ENCODE measurements around the gene TDP2. TPM values are rescaled to one million over a fixed set of nuclear protein-coding genes. Genes with fewer than 3 reads are reported as not detected.
"Not testable (repeated sequence)": the region's sequence is repeated elsewhere in the genome, so short reads cannot be mapped to it uniquely, and the experiment has no call there.

The TDP2 gene
- total and polyA plus RNA-seq, 4 donors = 25.3 to 39.1 (median 34.6) TPM

GRCh38 chr6:24655215-24655614, 11.5 kb downstream of the TDP2 start:
- no peaks in the 10 kb centered on the region for H3K9me3 ChIP-seq (ENCODE audit: control insufficient read depth, insufficient read depth, low read length)
- H3K27ac ChIP-seq (ENCODE audit: low read depth, low read length) = no peak overlapping the region
- 100% methylated on average over 1 of the region's 1 CpG for WGBS (ENCODE audit: insufficient coverage)
- DNase-seq (ENCODE audit: low read depth in 4 of 6, low spot score in 6 of 6) = no peak
- no peaks in the 10 kb centered on the region for H3K27me3 ChIP-seq (ENCODE audit: control insufficient read depth, insufficient read depth, low read length)
- H3K4me3 ChIP-seq (ENCODE audit: low read depth, low read length) = no peak overlapping the region
- no peaks in the 10 kb centered on the region for H3K4me1 ChIP-seq (ENCODE audit: control insufficient read depth, insufficient read depth, low read length)
- H3K36me3 ChIP-seq (ENCODE audit: control insufficient read depth, insufficient read depth, low read length) = peaks cover 10% of the 10 kb centered on the region

- WGBS (ENCODE audit: insufficient coverage) = no CpG with 5 or more reads among the region's 3 CpGs
- H3K4me3 ChIP-seq (ENCODE audit: low read depth, low read length) = no peak overlapping the region
- peaks cover 10% of the 10 kb centered on the region for H3K36me3 ChIP-seq (ENCODE audit: control insufficient read depth, insufficient read depth, low read length)
- peaks cover 5% of the 10 kb centered on the region for H3K4me1 ChIP-seq (ENCODE audit: control insufficient read depth, insufficient read depth, low read length)
- no peak for DNase-seq (ENCODE audit: low read depth in 4 of 6, low spot score in 6 of 6)
- H3K27me3 ChIP-seq (ENCODE audit: control insufficient read depth, insufficient read depth, low read length) = peaks cover 4% of the 10 kb centered on the region
- no peak overlapping the region for H3K27ac ChIP-seq (ENCODE audit: low read depth, low read length)
- H3K9me3 ChIP-seq (ENCODE audit: control insufficient read depth, insufficient read depth, low read length) = no peaks in the 10 kb centered on the region
These were observed 16.3 kb downstream of the TDP2 start for GRCh38 chr6:24650365-24650764.

GRCh38 chr6:24649691-24650090, 17.0 kb downstream of the TDP2 start:
- Histone ChIP-seq H3K9me3 (ENCODE audit: control insufficient read depth, insufficient read depth, low read length) (no peaks in the 10 kb centered on the region), H3K4me1 (ENCODE audit: control insufficient read depth, insufficient read depth, low read length) (peaks cover 5% of the 10 kb centered on the region), H3K36me3 (ENCODE audit: control insufficient read depth, insufficient read depth, low read length) (peaks cover 9% of the 10 kb centered on the region), H3K27ac (ENCODE audit: low read depth, low read length) (no peak overlapping the region), H3K4me3 (ENCODE audit: low read depth, low read length) (no peak overlapping the region), H3K27me3 (ENCODE audit: control insufficient read depth, insufficient read depth, low read length) (peaks cover 6% of the 10 kb centered on the region)
- DNase-seq (ENCODE audit: low read depth in 4 of 6, low spot score in 6 of 6) = no peak
- WGBS (ENCODE audit: insufficient coverage) = no CpG with 5 or more reads among the region's 2 CpGs

GRCh38 chr6:24648276-24648675, 18.4 kb downstream of the TDP2 start:
- H3K27me3 ChIP-seq (ENCODE audit: control insufficient read depth, insufficient read depth, low read length) = peaks cover 10% of the 10 kb centered on the region
- no peak for DNase-seq (ENCODE audit: low read depth in 4 of 6, low spot score in 6 of 6)
- peaks cover 7% of the 10 kb centered on the region for H3K36me3 ChIP-seq (ENCODE audit: control insufficient read depth, insufficient read depth, low read length)
- no peak overlapping the region for H3K4me3 ChIP-seq (ENCODE audit: low read depth, low read length)
- WGBS (ENCODE audit: insufficient coverage) = 96% methylated on average over 3 of the region's 5 CpGs
- peaks cover 5% of the 10 kb centered on the region for H3K4me1 ChIP-seq (ENCODE audit: control insufficient read depth, insufficient read depth, low read length)
- H3K27ac ChIP-seq (ENCODE audit: low read depth, low read length) = no peak overlapping the region
- H3K9me3 ChIP-seq (ENCODE audit: control insufficient read depth, insufficient read depth, low read length) = no peaks in the 10 kb centered on the region

GRCh38 chr6:24646771-24647170, 19.9 kb downstream of the TDP2 start:
- WGBS (ENCODE audit: insufficient coverage) = 71% methylated on average over 2 of the region's 8 CpGs
- Histone ChIP-seq H3K9me3 (ENCODE audit: control insufficient read depth, insufficient read depth, low read length) (no peaks in the 10 kb centered on the region), H3K36me3 (ENCODE audit: control insufficient read depth, insufficient read depth, low read length) (peaks cover 4% of the 10 kb centered on the region), H3K27me3 (ENCODE audit: control insufficient read depth, insufficient read depth, low read length) (peaks cover 10% of the 10 kb centered on the region), H3K27ac (ENCODE audit: low read depth, low read length) (no peak overlapping the region), H3K4me1 (ENCODE audit: control insufficient read depth, insufficient read depth, low read length) (peaks cover 5% of the 10 kb centered on the region), H3K4me3 (ENCODE audit: low read depth, low read length) (no peak overlapping the region)
- no peak for DNase-seq (ENCODE audit: low read depth in 4 of 6, low spot score in 6 of 6)

- Histone ChIP-seq H3K4me3 (ENCODE audit: low read depth, low read length) (no peak overlapping the region), H3K27ac (ENCODE audit: low read depth, low read length) (no peak overlapping the region), H3K27me3 (ENCODE audit: control insufficient read depth, insufficient read depth, low read length) (peaks cover 10% of the 10 kb centered on the region), H3K4me1 (ENCODE audit: control insufficient read depth, insufficient read depth, low read length) (peaks cover 5% of the 10 kb centered on the region), H3K36me3 (ENCODE audit: control insufficient read depth, insufficient read depth, low read length) (no peaks in the 10 kb centered on the region), H3K9me3 (ENCODE audit: control insufficient read depth, insufficient read depth, low read length) (no peaks in the 10 kb centered on the region)
- DNase-seq (ENCODE audit: low read depth in 4 of 6, low spot score in 6 of 6) = no peak
- WGBS (ENCODE audit: insufficient coverage) = no CpG with 5 or more reads among the region's 4 CpGs
These were observed 22.3 kb downstream of the TDP2 start for GRCh38 chr6:24644377-24644776.

- DNase-seq (ENCODE audit: low read depth in 4 of 6, low spot score in 6 of 6) = no peak
- Histone ChIP-seq H3K9me3 (ENCODE audit: control insufficient read depth, insufficient read depth, low read length) (no peaks in the 10 kb centered on the region), H3K4me3 (ENCODE audit: low read depth, low read length) (no peak overlapping the region), H3K27me3 (ENCODE audit: control insufficient read depth, insufficient read depth, low read length) (peaks cover 10% of the 10 kb centered on the region), H3K4me1 (ENCODE audit: control insufficient read depth, insufficient read depth, low read length) (peaks cover 5% of the 10 kb centered on the region), H3K36me3 (ENCODE audit: control insufficient read depth, insufficient read depth, low read length) (no peaks in the 10 kb centered on the region), H3K27ac (ENCODE audit: low read depth, low read length) (no peak overlapping the region)
- 68% methylated on average over 5 of the region's 7 CpGs for WGBS (ENCODE audit: insufficient coverage)
These were observed 22.8 kb downstream of the TDP2 start for GRCh38 chr6:24643920-24644319.

- H3K36me3 ChIP-seq (ENCODE audit: control insufficient read depth, insufficient read depth, low read length) = no peaks in the 10 kb centered on the region
- H3K27me3 ChIP-seq (ENCODE audit: control insufficient read depth, insufficient read depth, low read length) = peaks cover 10% of the 10 kb centered on the region
- H3K4me3 ChIP-seq (ENCODE audit: low read depth, low read length) = no peak overlapping the region
- no peak overlapping the region for H3K27ac ChIP-seq (ENCODE audit: low read depth, low read length)
- H3K4me1 ChIP-seq (ENCODE audit: control insufficient read depth, insufficient read depth, low read length) = peaks cover 5% of the 10 kb centered on the region
- no peaks in the 10 kb centered on the region for H3K9me3 ChIP-seq (ENCODE audit: control insufficient read depth, insufficient read depth, low read length)
- DNase-seq (ENCODE audit: low read depth in 4 of 6, low spot score in 6 of 6) = no peak
These were observed 24.6 kb downstream of the TDP2 start for GRCh38 chr6:24642061-24642460.

- WGBS (ENCODE audit: insufficient coverage) = 98% methylated on average over 5 of the region's 5 CpGs
- not testable (repeated sequence) for H3K36me3 ChIP-seq (ENCODE audit: control insufficient read depth, insufficient read depth, low read length); H3K4me1 ChIP-seq (ENCODE audit: control insufficient read depth, insufficient read depth, low read length); H3K27me3 ChIP-seq (ENCODE audit: control insufficient read depth, insufficient read depth, low read length); H3K27ac ChIP-seq (ENCODE audit: low read depth, low read length); H3K9me3 ChIP-seq (ENCODE audit: control insufficient read depth, insufficient read depth, low read length); DNase-seq (ENCODE audit: low read depth in 4 of 6, low spot score in 6 of 6); H3K4me3 ChIP-seq (ENCODE audit: low read depth, low read length)
These were observed 26.1 kb downstream of the TDP2 start for GRCh38 chr6:24640631-24641030.

- DNase-seq (ENCODE audit: low read depth in 4 of 6, low spot score in 6 of 6) = no peak
- WGBS (ENCODE audit: insufficient coverage) = no CpG with 5 or more reads among the region's 1 CpG
- no peak overlapping the region for H3K27ac ChIP-seq (ENCODE audit: low read depth, low read length)
- H3K4me1 ChIP-seq (ENCODE audit: control insufficient read depth, insufficient read depth, low read length) = no peaks in the 10 kb centered on the region
- H3K36me3 ChIP-seq (ENCODE audit: control insufficient read depth, insufficient read depth, low read length) = no peaks in the 10 kb centered on the region
- H3K27me3 ChIP-seq (ENCODE audit: control insufficient read depth, insufficient read depth, low read length) = peaks cover 4% of the 10 kb centered on the region
- H3K9me3 ChIP-seq (ENCODE audit: control insufficient read depth, insufficient read depth, low read length) = no peaks in the 10 kb centered on the region
- no peak overlapping the region for H3K4me3 ChIP-seq (ENCODE audit: low read depth, low read length)
These were observed 26.5 kb downstream of the TDP2 start for GRCh38 chr6:24640166-24640565.
